HG03558 (cell line): ENCODE results near the gene PML.
"Not testable (repeated sequence)": the region's sequence is repeated elsewhere in the genome, so short reads cannot be mapped to it uniquely, and the experiment has no call there.

Experiments
- ATAC-seq: cut with Tn5 transposase; IDR thresholded peaks from one replicate; pipeline ENCODE4 v1.9.1; 2021; ENCODE audit warnings: moderate number of reproducible peaks; ENCODE audit not compliant: unreplicated experiment; ENCODE audit errors: extremely low read depth

The PML gene

DNA sequence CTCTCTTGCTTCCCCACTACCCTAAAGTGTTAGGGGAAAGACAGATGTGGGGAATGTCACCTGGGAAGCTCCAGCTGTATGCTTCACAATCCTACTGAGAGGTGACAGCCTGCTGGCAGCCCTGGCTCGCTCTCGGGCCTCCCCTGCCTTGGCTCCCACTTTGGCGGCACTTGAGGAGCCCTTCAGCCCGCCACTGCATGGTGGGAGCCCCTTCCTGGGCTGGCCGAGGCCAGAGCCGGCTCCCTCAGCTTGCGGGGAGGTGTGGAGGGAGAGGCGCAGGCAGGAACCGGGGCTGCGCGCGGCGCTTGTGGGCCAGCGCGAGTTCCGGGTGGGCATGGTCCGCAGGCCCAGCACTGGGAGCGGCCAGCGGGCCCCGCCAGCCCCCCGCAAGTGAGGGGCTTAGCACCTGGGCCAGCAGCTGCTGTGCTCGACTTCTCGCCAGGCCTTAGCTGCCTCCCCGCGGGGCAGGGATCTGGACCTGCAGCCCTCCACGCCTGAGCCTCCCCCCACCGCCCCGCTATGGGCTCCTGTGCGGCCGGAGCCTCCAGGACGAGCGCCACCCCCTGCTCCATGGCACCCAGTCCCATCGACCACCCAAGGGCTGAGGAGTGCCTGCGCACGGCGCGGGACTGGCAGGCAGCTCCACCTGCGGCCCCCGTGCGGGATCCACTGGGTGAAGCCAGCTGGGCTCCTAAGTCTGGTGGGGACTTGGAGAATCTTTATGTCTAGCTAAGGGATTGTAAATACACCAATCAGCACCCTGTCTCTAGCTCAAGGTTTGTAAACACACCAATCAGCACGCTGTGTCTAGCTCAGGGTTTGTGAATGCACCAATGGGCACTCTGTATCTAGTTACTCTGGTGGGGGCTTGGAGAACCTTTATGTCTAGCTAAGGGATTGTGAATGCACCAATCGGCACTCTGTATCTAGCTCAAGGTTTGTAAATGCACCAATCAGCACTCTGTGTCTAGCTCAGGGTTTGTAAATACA, 58.0 kb downstream of the PML start:
- ATAC-seq = not testable (repeated sequence)

DNA sequence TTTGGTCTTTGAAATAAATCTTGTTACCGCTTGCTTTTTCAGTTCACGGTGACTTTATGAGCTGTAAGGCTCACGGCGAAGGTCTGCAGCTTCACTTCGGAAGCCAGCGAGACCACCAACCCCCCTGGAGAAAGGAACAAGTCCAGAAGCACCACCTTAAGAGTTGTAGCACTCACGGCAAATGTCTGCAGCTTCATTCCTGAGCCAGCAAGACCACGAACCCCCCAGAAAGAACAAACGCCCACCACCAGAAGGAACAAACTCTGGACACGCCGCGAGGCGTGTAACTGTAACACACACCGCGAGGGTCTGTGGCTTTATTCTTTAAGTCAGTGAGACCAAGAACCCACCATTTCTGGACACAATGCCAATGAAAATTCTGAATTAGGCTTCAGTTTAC, 59.0 kb downstream of the PML start:
- no peak for ATAC-seq

DNA sequence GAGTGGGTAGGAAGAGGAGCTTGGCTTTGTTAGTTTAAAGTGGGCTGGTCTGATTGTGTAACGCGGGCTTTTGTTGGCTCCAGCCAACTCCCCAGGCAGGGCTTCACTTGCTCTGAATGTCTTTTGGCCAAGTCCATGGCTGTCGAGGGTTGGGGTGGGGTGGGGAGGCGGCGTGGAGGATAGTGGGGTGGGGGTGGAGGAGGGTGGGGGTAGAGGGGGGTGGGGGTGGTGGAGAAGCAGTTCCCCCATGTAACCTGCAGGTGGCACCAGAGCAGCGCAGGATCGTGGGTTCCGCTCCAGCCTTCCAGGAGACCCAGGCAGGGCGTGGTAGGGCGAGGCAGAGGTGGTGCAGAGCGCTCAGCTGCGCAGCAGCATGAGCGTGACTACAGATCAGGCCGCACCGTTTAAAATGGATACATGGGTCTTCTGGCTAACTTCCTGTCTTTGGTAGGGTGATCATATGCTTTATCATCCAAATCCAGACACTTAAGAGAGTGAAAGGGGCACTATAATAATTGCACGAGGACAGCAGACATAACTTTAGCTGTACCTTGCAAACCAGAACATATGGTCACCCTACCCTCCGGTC, 59.5 kb downstream of the PML start:
- ATAC-seq = no peak

DNA sequence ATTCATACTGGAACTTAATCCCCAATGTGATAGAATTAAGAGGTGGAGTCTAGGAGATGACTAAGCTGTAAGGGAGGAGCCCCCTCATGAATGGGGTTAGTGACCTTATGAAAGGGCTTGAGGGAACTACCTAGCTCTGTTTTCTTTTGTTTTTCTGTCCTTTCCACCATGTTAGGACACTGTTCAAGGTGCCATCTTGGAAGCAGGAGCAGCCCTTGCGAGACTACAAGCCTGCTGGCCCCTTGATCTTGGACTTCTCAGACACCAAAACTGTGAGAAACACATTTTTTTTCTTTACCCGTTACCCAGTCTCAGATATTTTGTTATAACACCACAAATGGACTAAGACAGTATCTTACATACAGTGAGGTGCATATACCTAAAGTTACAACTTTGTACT, 61.3 kb downstream of the PML start:
- no peak for ATAC-seq

DNA sequence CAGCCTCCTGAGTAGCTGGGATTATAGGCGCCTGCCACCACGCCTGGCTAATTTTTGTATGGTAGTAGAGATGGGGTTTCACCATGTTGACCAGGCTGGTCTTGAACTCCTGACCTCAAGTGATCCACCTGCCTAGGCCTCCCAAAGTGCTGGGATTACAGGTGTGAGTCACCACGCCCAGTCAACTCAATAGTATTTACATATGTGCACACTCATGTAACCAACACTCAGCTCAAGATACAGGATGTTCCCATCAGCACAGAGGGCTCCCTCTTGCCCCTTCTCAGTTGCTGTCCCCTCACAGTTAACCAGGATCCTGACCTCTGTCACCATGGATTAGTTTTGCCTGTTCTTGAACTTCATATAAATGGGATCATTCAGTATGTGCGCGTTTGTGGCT, 61.8 kb downstream of the PML start:
- not testable (repeated sequence) for ATAC-seq

DNA sequence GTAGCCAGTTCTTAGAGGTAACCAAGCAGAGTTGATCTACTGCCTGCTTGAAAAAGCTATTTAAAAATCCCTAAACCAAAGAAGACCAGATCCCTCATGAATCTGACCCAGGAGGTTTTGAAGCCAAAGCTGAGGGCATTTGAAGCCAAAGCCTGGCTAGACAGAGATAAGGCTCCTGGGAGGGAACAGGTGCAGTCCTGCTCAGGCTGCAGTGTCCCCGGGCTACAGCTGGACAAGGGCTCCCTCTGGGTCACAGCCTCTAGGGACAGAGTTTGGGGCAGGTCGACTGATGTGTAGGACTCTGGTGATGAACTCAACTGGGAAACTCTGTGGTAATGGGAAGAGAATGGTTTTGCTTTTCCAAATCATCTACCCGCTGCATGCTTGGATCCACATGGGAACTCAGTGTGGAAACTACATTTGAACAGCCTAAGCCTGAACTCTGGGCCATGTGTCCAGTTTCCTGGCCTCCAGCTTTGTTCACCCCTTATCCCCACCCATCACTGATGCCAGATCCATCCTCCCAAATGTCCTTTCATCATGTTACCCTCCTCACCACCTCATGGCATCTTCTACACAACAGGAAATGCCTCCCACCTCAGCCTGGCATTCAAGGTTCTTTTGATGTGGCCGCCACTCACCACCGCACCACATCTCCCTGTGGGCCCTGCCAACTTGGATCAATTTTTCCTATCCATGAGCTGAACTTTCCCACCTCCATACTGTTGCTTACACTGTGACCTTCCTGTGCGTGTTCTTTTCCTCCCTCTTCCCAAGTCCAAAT, 64.7 kb downstream of the PML start:
- not testable (repeated sequence) for ATAC-seq

DNA sequence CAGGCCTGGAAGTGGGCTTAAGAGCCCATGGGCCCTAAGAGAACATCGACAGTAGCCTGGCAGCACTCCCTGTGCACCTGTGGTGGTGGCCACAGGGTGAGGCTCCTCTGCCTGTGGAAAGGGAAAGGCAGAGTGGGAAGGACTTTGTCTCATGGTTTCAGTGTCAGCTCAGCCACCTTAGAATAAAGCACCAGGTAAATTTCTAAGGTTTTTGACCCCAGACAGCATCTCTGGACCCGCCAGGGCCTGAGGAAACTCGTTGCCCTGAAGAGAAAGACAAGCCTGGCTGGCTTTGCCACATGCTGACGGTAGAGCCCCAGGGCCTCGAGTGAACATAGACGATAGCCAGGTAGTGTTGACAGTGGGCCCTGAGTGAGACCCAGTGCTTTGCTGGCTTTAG, 65.7 kb downstream of the PML start:
- no peak for ATAC-seq

DNA sequence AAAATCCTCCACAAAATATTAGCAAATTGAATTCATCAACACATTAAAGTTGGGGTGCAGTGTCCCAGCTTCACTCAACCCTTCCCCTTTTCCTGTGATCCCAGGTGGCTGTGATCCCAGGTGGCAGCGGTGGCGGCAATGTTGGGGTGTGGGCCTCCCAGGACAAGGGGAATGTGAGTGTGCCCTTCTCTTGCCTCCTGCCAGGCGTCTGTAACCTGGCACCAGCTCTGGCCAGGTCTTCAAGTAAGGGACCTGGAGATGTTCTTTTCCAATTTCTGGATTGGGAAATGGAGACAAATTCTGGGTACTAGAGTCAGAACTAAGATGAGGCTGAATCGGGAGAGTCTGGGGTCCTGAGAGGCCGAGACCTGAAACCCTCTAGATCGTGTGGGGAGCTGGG, 67.7 kb downstream of the PML start:
- ATAC-seq = no peak

DNA sequence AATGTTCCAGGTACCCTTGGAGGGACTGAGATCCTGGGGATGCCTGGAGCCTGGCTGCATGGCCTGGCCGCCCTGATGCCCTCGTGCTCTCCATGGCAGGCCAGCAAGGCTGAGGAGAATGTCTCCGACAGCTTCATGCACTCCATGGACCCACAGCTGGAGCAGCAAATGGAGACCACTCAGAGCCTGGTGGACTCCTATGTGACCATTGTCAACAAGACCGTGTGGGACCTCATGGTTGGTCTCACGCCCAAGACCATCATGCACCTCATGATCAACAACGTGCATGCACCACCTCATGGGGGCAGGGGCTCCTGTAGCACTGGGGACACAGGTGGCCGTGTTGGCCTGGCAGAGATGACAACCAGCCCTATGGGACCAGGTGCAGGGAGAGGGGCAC, 68.2 kb downstream of the PML start:
- no peak for ATAC-seq

DNA sequence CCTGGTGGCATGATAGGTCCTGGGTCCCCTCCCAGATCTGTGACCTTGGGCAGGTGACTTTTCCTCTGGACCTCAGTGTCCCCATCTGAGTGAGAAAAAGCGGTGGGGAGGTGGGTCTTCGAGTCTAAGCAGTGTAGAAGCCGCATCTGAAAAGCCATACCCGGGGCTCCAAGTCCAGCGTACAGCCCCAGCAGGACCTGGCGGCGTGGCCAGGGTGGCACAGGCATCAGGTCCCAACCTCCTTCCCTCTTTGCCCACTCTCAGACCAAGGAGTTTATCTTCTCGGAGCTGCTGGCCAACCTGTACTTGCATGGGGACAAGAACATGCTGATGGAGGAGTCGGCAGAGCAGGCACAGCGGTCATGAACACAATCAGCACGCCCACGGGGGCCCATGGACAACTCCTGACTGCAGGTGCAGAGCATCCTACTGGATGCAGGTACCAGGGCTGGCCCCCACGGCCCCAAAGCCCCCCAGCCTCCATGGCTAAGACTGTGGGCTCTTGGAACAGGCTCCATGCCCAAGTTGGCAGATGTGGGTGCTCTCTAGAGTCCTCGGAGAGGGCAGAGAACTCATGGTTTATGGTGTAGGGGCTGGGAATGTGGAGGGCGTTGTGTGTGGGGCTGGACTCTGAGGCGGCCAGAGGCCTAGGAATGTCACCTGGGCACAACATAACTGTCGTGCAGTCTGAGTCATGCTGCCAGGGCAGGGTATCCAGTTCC, 69.1 kb downstream of the PML start:
- not testable (repeated sequence) for ATAC-seq

DNA sequence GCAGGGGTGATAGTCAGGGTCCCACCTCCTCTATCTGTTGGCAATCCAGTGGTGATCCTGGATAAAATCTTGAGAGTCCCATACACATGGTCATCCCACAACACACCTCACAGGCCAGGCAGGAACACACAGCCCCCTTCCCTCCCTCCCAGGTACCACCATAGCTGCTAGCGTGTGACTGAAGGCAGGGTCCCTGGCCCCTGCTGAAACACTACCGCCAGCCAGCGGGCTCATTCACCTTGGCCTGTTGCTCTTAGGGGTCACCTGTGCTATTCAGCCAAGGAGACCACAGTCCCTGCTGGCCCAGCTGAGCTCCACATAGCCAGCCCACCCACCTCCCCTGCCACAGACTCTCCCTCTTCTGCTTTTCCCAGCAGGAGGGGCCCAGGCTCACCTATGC, 69.7 kb downstream of the PML start:
- ATAC-seq = not testable (repeated sequence)

DNA sequence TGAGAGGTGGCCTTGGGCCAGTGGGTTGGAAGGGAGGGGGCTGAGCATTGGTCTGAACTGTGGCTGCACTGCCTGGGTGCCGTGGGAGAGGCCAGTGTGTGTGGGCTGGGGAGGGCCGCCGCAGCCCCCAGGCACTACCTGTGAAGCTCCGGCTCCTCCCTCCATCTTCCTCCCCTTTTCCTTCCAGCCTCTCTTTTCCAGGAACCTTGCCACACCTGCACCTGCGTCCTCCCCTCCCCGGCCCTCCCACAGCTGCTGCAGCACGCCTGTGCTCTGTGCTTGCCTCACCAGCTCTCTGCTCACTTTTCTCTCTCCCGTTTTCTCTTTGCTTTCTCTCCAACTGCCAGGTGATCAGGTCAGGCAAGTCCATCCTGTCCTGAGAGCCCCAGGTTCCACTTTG, 70.3 kb downstream of the PML start:
- ATAC-seq = not testable (repeated sequence)

DNA sequence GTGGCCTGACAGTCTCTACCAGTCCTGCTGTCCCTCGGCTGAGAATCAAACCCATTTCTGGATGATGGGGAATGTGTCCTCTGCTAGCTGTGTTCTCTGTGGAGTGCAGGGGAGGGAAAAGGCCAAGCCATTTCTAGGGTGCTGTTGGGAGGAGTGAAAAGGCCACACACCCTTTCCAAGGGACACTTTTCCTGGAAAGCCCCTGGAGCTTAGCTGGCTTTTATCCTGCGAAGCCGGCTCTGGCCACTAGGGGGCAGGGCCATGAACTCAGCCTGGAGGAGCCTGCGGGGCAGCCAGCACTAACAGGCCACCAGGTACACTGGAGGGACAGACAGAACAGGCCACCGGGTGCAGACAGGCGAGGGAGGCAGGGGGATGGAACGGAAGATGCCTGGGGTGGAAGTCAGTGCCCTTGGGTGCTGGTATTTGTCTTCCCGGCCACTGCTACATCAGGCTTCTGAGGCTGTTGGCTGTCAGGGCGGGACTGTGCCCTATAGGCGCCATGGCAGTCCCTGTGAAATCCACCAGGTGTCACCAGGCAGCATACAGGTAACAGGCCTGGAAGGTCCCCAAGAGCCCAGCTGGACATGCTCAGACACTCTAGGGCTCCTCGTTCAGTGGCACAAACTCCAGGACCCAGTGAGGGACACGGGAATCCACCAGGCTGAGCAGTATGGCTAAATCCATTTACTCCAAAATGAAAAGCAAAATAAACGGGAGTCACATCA, 71.3 kb downstream of the PML start:
- not testable (repeated sequence) for ATAC-seq

DNA sequence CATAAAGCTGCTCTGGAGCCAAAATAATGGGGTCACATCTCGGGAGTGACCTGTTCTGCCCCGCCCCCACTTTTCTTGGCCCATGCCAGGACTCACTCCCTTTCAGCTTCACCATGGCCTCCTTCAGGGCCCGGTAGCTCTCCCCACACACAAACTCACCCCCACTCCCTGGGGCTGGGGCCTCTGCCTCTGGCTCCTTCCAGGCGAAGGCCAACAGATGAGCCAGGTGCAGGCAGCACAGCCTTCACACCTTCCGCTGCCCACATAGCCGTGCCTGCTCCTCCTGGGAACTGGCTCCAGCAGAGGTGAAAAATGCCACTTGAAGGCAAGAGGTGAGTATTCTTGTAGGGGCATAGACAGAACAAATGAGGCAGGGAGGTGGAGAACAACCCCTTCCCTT, 77.1 kb downstream of the PML start:
- not testable (repeated sequence) for ATAC-seq

DNA sequence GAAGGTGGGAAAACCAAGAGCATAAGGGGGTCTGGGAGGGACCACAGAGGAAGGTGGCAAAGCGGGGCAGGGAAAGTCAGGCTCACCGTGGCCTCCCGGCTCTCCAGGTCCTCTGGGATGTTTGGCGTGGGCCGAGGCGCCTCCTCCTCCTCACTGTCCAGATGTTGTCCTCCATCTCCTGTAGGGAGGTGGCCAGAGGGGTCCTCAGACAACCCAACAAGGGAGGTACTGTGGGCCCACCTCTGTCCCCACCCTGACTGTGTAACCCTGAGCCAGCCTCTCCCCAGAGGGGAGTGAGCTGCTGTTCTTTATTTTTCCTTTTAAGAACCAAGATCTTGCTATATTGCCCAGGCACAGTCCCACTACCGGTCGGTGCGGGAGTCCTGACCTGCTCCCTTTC, 77.6 kb downstream of the PML start:
- ATAC-seq = not testable (repeated sequence)

DNA sequence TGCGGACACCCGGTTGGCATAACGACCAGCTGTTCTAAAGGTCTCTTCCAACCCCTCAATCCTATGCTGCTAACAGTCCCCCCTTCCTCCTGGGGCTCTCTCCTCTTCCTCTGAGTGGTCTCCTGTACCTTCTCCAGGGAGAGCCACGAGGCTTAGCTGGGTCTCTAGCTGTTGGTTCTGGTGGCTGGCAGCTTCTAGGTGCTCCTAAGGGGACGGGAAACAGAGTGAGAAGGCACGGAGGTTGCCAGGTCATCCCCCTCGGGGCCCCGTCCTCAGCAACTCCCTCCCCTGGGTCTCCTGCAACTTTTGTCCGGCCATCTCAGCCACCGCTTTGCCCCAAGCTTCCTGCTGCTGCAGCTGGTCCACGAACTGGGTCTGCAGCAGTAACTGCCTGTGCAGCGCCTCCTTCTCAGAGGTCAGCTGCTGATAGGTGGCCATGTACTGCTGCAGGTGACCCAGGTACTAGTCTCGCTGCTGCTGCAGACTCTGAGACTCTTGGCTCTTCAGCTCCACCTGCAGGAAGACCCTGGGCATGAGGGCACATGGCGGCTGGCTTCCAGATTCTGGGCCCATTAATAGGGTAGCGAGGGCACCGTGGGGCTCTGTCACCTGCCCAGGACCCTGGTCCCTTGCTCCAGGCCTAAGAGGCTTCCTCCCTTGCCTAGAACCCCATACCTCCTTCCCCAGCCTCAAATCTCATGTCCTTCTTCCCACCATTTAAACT, 78.3 kb downstream of the PML start:
- not testable (repeated sequence) for ATAC-seq

DNA sequence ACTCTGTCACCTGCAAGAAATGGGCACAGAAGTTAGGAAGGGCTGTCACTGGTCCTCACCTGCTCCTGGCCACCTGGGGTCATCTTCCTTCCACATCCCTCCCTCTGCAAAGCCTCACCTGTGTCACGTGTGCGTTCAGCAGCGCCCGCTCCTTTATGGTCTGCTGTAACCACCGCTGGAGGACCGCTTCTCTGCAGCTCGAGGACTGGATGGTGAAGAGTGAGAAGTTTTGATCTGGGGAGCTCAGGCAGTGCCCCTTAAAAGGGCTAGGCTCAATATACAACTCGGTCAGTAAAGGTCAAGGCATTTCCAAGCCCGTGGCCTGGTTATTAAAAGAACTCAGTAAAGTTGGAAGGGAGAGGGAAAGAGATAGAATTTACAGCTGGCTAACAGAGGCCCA, 81.3 kb downstream of the PML start:
- ATAC-seq = not testable (repeated sequence)

DNA sequence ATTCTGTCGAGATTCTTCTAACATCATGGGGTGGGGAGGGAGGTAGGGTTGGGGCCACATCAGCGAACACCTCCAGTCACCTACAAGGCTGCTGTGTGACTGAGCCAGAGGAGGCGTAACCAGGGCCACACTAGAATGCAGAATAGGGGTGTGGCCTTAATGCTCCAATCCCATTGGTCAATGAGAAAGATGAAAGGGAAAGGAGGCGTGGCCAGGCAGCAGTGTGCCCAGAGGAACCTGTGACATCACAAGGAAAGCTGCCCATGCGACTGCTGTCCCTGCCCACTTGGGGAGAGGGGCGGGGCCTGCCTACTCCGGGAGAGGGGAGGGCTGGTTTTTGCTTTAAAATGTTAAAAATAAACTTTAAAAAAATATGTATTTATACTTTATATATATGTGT, 87.9 kb downstream of the PML start, which contains the start of gene GOLGA6A:
Gene GOLGA6A, minus strand, starts transcription at position 101 of the 400 bp plus-strand sequence. Its CDS starts 41 bp downstream, at position 60.
- not testable (repeated sequence) for ATAC-seq

DNA sequence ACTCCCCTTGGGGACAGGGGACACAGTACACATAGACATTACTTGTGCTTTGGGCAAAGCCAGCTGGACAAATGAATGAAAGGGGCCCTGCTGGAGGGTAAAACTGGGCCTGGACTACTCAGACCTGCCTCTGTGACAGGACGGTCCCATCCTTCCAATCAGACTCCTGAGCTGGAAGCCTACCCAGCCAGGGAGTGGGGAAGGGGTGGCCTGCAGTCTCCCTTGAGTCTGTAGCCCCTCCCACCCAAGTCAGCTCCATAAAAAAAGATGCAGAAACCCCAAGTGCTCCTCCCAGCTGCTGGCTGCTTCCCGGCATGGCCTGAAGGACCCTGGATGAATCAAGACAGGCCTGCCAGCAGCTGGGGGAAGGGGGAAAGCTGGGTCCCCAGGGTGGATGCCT, 100.1 kb downstream of the PML start:
- ATAC-seq = not testable (repeated sequence)
